Measurements from ENCODE around the gene MYO5B. TPM values are rescaled to one million over a fixed set of nuclear protein-coding genes. Genes with fewer than 3 reads are reported as not detected.

MYO5B gene
- total and polyA plus RNA-seq, 9 of the 15 experiments (the other 6 are each of a cell fraction or from before 2014, with no cell fraction given): 0.07 to 0.42 (median 0.28) TPM

DNA sequence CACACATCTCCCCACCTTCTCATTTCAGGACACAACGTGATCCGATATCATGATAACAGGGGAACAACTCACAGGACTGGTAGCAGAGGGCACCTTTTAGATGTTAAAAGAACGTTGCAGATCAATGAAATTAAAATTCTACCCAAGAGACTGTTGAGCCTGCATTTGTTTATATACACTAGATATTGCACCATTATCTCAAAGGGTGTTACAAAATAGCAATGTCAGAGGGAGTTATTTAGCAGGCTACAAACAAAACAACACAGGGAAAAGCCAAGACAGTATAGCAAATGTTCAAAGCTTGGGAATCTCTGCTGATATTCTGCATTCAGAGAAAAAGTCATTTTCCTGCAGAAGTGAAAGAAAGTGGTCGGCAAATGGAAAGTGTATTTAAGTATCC, 139.5 kb downstream of the MYO5B start:
- BruUV-seq (replicated peaks): no TSS peak
- H3K4me1 ChIP-seq (replicated peaks in 1 of 2; ENCODE audit: control insufficient read depth in 2 of 2, insufficient read depth in 2 of 2, low read length in 2 of 2): no peaks in the 10 kb centered on the region
- no peak overlapping the region for H3K4me3 ChIP-seq
- H2AFZ ChIP-seq (ENCODE audit: low read depth, low read length): no peak overlapping the region
- FAIRE-seq (no peak), ATAC-seq (no peak), DNase-seq (ENCODE audit: extremely low read depth in 1 of 4, low spot score in 3 of 4) (no peak)
- no peak overlapping the region for H3K27ac ChIP-seq (ENCODE audit: extremely low read depth, low read depth, low read length)
- no peaks in the 10 kb centered on the region for H3K79me2 ChIP-seq (ENCODE audit: control insufficient read depth, insufficient read depth, low read length)
- ChIA-PET POLR2A (interaction anchor here (0.7 to 1.2 kb wide), 2 partner anchors 22 to 35 kb away, joined by 3 read pairs; no protein-coding TSS in a partner anchor), CTCF (ENCODE audit: low intra/inter-chr PET ratio) (no interaction called here)
- H3K9me3 ChIP-seq (replicated peaks; ENCODE audit: control insufficient read depth, insufficient read depth, low read depth, low read length): no peaks in the 10 kb centered on the region
- no peaks in the 10 kb centered on the region for H3K36me3 ChIP-seq (ENCODE audit: control insufficient read depth, insufficient read depth, low read length)
- in situ Hi-C loops (cut with MboI): no loop called here
- 0% methylated on average over 4 of the region's 4 CpGs for WGBS (ENCODE audit: insufficient coverage, low coverage, missing lambda C conversion rate)
- no peaks in the 10 kb centered on the region for H4K20me1 ChIP-seq (replicated peaks; ENCODE audit: control insufficient read depth, insufficient read depth, low read length)
- TF ChIP-seq, protein P1, sequence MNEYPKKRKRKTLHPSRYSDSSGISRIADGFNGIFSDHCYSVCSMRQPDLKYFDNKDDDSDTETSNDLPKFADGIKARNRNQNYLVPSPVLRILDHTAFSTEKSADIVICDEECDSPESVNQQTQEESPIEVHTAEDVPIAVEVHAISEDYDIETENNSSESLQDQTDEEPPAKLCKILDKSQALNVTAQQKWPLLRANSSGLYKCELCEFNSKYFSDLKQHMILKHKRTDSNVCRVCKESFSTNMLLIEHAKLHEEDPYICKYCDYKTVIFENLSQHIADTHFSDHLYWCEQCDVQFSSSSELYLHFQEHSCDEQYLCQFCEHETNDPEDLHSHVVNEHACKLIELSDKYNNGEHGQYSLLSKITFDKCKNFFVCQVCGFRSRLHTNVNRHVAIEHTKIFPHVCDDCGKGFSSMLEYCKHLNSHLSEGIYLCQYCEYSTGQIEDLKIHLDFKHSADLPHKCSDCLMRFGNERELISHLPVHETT (CRISPR knock-in tag; conservative IDR thresholded peaks at IDR 0.05 in 1 of 2, IDR thresholded peaks at IDR 0.05 in 1 of 2): no peak
- TF ChIP-seq MCM3 (IDR thresholded peaks at IDR 0.05) (no peak), ZNF77 (CRISPR knock-in tag; IDR thresholded peaks at IDR 0.05) (no peak), TBL1XR1 (IDR thresholded peaks at IDR 0.05; ENCODE audit: low read length in 2 of 2) (no peak), SREBF2 (CRISPR knock-in tag; IDR thresholded peaks at IDR 0.05) (no peak), PHF8 (IDR thresholded peaks at IDR 0.05; ENCODE audit: borderline replicate concordance, low read length) (no peak)
- H3K4me2 ChIP-seq (ENCODE audit: insufficient read depth, low read length): no peak overlapping the region
- H3K9ac ChIP-seq (ENCODE audit: insufficient read depth in 1 of 2, low read depth in 2 of 2, low read length in 2 of 2): no peak overlapping the region
- intact Hi-C loops (cut with micrococcal nuclease): loop anchor here (10.0 kb wide), 2 partner anchors 139 to 299 kb away; partner anchors contain the start of gene MYO5B
- H3K9me1 ChIP-seq (ENCODE audit: control insufficient read depth, insufficient read depth, low read length): no peaks in the 10 kb centered on the region
- H3K27me3 ChIP-seq (ENCODE audit: control insufficient read depth in 2 of 2, insufficient read depth in 2 of 2, low read length in 2 of 2): no peaks in the 10 kb centered on the region
